ENCODE data around the gene SBNO2. TPM values are rescaled to one million over a fixed set of nuclear protein-coding genes. Genes with fewer than 3 reads are reported as not detected.

SBNO2 gene
- total and polyA plus RNA-seq, 4 donors, result 2.2 to 25.0 (median 15.0) TPM

DNA sequence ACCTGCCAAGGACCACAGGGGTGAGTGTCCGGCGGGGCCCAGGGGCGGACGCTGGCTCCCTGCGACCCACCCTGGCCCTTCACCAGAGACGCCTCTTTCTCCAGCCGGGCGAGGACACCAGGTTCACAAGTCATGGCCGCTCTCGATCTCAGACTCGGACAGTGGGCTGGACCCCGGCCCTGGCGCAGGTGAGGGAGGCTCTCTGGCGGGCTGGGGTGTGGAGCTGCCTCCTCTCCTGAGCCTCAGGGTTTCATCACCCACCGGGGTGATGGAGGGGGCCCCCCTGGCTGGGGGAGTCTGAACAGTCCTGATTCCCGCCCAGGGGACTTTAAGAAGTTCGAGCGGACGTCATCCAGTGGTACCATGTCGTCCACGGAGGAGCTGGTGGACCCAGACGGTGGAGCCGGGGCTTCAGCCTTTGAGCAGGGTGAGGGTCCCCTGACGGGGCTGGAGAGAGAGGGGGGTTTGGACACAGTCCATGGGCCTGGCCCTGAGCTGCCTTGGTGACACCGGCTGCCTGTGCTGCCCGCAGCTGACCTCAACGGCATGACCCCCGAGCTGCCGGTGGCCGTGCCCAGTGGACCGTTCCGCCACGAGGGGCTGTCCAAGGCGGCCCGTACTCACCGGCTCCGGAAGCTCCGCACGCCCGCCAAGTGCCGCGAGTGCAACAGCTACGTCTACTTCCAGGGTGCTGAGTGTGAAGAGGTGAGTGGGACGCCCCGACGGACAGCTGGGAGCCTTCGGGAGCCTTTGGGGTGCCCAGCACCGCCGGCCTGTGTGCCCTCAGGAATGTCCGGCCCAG is 93.5 kb downstream of the SBNO2 start:
- peaks cover 0 to 3% (median 1%) of the 10 kb centered on the region in 4 donors for H3K36me3 ChIP-seq (ENCODE audit: control insufficient read depth in 4 of 4, insufficient read depth in 3 of 4, low read depth in 1 of 4, low read length in 3 of 4)
- H3K27ac ChIP-seq (ENCODE audit: low read depth in 1 of 2, low read length in 2 of 2), result no peak overlapping the region
- no peaks in the 10 kb centered on the region for H3K9me3 ChIP-seq (ENCODE audit: control insufficient read depth in 4 of 4, low read length in 3 of 4)
- H3K4me3 ChIP-seq (ENCODE audit: low read depth in 1 of 3, low read length in 3 of 3), result no peak overlapping the region
- DNase-seq (ENCODE audit: low spot score), result no peak
- WGBS, result 94% methylated on average over 50 of the region's 50 CpGs
- no peak overlapping the region for H3K9ac ChIP-seq (ENCODE audit: low read depth in 1 of 2, low read length in 2 of 2)
- H3K4me1 ChIP-seq (ENCODE audit: control insufficient read depth in 4 of 4, insufficient read depth in 4 of 4, low read length in 3 of 4), result peaks cover 10 to 32% (median 14%) of the 10 kb centered on the region in 4 donors
- TF ChIP-seq FOXA1 (IDR thresholded peaks at IDR 0.05) (no peak), MAX (IDR thresholded peaks at IDR 0.05) (no peak), HNF4G (IDR thresholded peaks at IDR 0.05) (no peak), HNF4A (conservative IDR thresholded peaks at IDR 0.05) (no peak), SP1 (IDR thresholded peaks at IDR 0.05) (no peak), RAD21 (IDR thresholded peaks at IDR 0.05) (no peak)
- TF ChIP-seq, protein P1, sequence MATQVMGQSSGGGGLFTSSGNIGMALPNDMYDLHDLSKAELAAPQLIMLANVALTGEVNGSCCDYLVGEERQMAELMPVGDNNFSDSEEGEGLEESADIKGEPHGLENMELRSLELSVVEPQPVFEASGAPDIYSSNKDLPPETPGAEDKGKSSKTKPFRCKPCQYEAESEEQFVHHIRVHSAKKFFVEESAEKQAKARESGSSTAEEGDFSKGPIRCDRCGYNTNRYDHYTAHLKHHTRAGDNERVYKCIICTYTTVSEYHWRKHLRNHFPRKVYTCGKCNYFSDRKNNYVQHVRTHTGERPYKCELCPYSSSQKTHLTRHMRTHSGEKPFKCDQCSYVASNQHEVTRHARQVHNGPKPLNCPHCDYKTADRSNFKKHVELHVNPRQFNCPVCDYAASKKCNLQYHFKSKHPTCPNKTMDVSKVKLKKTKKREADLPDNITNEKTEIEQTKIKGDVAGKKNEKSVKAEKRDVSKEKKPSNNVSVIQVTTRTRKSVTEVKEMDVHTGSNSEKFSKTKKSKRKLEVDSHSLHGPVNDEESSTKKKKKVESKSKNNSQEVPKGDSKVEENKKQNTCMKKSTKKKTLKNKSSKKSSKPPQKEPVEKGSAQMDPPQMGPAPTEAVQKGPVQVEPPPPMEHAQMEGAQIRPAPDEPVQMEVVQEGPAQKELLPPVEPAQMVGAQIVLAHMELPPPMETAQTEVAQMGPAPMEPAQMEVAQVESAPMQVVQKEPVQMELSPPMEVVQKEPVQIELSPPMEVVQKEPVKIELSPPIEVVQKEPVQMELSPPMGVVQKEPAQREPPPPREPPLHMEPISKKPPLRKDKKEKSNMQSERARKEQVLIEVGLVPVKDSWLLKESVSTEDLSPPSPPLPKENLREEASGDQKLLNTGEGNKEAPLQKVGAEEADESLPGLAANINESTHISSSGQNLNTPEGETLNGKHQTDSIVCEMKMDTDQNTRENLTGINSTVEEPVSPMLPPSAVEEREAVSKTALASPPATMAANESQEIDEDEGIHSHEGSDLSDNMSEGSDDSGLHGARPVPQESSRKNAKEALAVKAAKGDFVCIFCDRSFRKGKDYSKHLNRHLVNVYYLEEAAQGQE (IDR thresholded peaks at IDR 0.05), result no peak
- H3K27me3 ChIP-seq (ENCODE audit: control insufficient read depth in 4 of 4, insufficient read depth in 4 of 4, low read length in 3 of 4), result no peaks in the 10 kb centered on the region

GRCh38 chr19:1079566-1080111 is 94.4 kb downstream of the SBNO2 start:
- no peak overlapping the region for H3K27ac ChIP-seq (ENCODE audit: low read depth in 1 of 2, low read length in 2 of 2)
- DNase-seq (ENCODE audit: low spot score), result no peak
- no peaks in the 10 kb centered on the region for H3K9me3 ChIP-seq (ENCODE audit: control insufficient read depth in 4 of 4, low read length in 3 of 4)
- WGBS, result 94% methylated on average over 45 of the region's 45 CpGs
- H3K27me3 ChIP-seq (ENCODE audit: control insufficient read depth in 4 of 4, insufficient read depth in 4 of 4, low read length in 3 of 4), result no peaks in the 10 kb centered on the region
- peaks cover 10 to 36% (median 17%) of the 10 kb centered on the region in 4 donors for H3K4me1 ChIP-seq (ENCODE audit: control insufficient read depth in 4 of 4, insufficient read depth in 4 of 4, low read length in 3 of 4)
- H3K4me3 ChIP-seq (ENCODE audit: low read depth in 1 of 3, low read length in 3 of 3), result no peak overlapping the region
- H3K9ac ChIP-seq (ENCODE audit: low read depth in 1 of 2, low read length in 2 of 2), result no peak overlapping the region
- TF ChIP-seq TAF1 (conservative IDR thresholded peaks at IDR 0.05) (no peak), SP1 (IDR thresholded peaks at IDR 0.05) (no peak), RXRA (IDR thresholded peaks at IDR 0.05) (no peak), CTCF (IDR thresholded peaks at IDR 0.05; ENCODE audit: low read depth, low read length, missing input control) (no peak), FOXA1 (IDR thresholded peaks at IDR 0.05) (no peak), JUND (IDR thresholded peaks at IDR 0.05) (no peak), NR2F2 (IDR thresholded peaks at IDR 0.05) (no peak), FOXA2 (IDR thresholded peaks at IDR 0.05) (no peak), MAX (IDR thresholded peaks at IDR 0.05) (no peak), RAD21 (IDR thresholded peaks at IDR 0.05) (no peak), HNF4A (conservative IDR thresholded peaks at IDR 0.05) (no peak), GABPA (IDR thresholded peaks at IDR 0.05 in 1 of 2, conservative IDR thresholded peaks at IDR 0.05 in 1 of 2) (no peak), HNF4G (IDR thresholded peaks at IDR 0.05) (no peak), EGR1 (IDR thresholded peaks at IDR 0.05; ENCODE audit: low read depth in 2 of 2) (no peak), YY1 (IDR thresholded peaks at IDR 0.05) (no peak)
- TF ChIP-seq, protein P1 (IDR thresholded peaks at IDR 0.05), result no peak
- TF ChIP-seq, protein P2, sequence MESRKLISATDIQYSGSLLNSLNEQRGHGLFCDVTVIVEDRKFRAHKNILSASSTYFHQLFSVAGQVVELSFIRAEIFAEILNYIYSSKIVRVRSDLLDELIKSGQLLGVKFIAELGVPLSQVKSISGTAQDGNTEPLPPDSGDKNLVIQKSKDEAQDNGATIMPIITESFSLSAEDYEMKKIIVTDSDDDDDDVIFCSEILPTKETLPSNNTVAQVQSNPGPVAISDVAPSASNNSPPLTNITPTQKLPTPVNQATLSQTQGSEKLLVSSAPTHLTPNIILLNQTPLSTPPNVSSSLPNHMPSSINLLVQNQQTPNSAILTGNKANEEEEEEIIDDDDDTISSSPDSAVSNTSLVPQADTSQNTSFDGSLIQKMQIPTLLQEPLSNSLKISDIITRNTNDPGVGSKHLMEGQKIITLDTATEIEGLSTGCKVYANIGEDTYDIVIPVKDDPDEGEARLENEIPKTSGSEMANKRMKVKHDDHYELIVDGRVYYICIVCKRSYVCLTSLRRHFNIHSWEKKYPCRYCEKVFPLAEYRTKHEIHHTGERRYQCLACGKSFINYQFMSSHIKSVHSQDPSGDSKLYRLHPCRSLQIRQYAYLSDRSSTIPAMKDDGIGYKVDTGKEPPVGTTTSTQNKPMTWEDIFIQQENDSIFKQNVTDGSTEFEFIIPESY (IDR thresholded peaks at IDR 0.05), result no peak
- TF ChIP-seq, protein P3, sequence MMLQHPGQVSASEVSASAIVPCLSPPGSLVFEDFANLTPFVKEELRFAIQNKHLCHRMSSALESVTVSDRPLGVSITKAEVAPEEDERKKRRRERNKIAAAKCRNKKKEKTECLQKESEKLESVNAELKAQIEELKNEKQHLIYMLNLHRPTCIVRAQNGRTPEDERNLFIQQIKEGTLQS (IDR thresholded peaks at IDR 0.05), result no peak
- H3K36me3 ChIP-seq (ENCODE audit: control insufficient read depth in 4 of 4, insufficient read depth in 3 of 4, low read depth in 1 of 4, low read length in 3 of 4), result peaks cover 0 to 3% (median 1%) of the 10 kb centered on the region in 4 donors

All from liver (tissue), 9 donors.